Measurements from ENCODE around the gene C6orf132.

Gene C6orf132

DNA sequence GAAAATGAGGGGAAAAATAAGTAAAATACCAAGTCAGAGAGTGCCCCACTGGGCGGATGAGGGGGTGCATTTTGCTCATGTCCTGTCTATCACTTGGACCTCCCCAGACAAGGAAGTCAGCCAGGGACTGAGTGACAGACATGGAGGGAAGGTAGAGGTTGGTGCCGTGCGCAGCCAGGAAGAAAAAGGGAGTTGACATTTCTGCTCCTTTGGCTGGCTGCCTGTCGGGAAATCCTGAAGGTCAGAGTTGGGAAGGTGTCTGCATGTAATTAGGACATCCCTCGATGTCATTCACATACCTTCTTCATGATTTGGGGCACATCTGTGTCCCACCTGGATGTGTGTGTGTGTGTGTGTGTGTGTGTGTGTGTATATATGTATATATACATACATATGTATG, 39.7 kb upstream of the C6orf132 start:
- DNase-seq (ENCODE audit: low spot score) = no peak
- H3K27ac ChIP-seq = no peak overlapping the region
- POLR2A ChIA-PET (ENCODE audit: low non-redundant PET) = no interaction called here
- TF ChIP-seq, protein P1, sequence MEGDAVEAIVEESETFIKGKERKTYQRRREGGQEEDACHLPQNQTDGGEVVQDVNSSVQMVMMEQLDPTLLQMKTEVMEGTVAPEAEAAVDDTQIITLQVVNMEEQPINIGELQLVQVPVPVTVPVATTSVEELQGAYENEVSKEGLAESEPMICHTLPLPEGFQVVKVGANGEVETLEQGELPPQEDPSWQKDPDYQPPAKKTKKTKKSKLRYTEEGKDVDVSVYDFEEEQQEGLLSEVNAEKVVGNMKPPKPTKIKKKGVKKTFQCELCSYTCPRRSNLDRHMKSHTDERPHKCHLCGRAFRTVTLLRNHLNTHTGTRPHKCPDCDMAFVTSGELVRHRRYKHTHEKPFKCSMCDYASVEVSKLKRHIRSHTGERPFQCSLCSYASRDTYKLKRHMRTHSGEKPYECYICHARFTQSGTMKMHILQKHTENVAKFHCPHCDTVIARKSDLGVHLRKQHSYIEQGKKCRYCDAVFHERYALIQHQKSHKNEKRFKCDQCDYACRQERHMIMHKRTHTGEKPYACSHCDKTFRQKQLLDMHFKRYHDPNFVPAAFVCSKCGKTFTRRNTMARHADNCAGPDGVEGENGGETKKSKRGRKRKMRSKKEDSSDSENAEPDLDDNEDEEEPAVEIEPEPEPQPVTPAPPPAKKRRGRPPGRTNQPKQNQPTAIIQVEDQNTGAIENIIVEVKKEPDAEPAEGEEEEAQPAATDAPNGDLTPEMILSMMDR (conservative IDR thresholded peaks at IDR 0.05; ENCODE audit: low read depth) = no peak
- CTCF ChIA-PET = no interaction called here

- no peak overlapping the region for H3K27ac ChIP-seq
- DNase-seq (ENCODE audit: low spot score) = peak; percentile 42
- TF ChIP-seq, protein P1 (conservative IDR thresholded peaks at IDR 0.05; ENCODE audit: low read depth) = no peak
- CTCF ChIA-PET = interaction anchor here (0.6 to 0.7 kb wide), 2 partner anchors 54 to 368 kb away, joined by 3 read pairs; no protein-coding TSS in a partner anchor
- POLR2A ChIA-PET (ENCODE audit: low non-redundant PET) = no interaction called here
Observed at GRCh38 chr6:42179945-42180313, 37.5 kb upstream of the C6orf132 start.

DNA sequence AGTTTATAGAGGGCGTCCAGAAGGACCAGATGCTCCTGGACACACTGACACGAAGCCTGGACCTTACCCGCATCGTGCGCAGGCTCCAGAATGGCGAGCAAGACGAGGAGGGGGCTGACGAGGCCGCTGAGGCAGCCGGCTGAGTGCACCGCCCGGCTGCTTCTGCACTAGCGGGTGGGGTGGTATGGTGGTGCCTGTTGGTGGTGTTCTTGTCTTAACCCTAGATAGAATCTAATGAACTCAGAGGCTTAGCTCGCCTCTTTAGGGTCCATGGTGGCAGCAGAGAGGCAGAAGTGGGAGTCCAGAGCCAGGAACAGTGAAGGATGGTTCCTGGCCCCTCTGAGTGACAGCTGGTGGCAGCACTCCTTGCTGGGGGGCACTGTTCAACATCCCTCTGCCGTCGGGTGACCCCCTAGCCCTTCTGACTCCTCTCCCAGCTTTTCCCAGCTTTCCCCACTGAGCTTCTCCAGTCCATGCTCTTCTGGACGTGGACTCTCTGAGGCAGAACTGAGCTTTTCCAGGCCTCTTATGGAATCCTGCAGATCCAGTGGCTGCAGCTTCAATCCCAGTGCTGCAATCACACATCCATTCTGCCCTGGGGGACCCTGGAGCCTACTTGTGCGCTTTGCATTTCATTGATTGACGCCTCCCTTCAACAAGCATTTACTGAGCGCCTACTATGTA, 37.0 kb upstream of the C6orf132 start:
- ChIA-PET CTCF (interaction anchor here (0.5 to 0.6 kb wide), 2 partner anchors 53 to 112 kb away, joined by 3 read pairs; no protein-coding TSS in a partner anchor), POLR2A (ENCODE audit: low non-redundant PET) (no interaction called here)
- TF ChIP-seq, protein P1 (conservative IDR thresholded peaks at IDR 0.05; ENCODE audit: low read depth) = no peak
- H3K27ac ChIP-seq = no peak overlapping the region
- DNase-seq (ENCODE audit: low spot score) = no peak

DNA sequence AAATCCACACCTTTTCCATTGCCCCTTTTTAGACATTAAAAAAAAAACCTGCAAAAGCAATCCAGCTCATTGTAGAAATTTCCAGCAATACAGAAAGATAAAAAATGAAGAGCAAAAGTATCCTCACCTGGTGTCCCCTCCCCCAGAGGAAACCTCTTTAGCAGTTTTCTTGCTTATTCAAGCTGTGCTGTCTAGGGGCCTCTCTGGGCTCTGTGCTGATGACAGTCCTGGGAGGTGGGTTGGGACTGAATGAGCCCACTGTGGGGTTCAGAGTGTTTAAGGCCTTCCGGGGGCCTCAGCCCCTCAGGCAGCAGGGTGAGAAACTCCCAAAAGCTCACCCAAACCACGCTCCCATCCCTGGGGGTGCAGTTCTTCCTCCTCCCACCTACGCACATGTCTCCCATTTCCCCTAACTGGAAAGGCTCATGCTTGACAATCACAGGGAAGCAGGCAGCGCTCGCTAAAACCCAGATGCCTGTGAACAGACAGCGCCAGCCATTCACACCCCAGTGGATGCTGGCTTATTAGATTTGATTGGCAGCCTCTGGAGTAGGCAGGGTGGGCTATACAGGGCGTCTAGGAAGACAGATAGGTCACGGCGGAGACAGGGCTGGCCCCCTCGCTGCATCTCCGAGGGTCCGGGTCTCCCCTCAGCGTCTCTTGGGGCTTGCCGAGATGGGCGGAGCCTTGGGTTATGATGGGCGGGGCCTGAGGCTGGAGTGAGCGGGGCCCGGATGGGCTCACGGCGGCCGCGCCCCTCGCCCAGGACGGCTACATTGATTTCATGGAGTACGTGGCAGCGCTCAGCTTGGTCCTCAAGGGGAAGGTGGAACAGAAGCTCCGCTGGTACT, 35.3 kb upstream of the C6orf132 start:
- POLR2A ChIA-PET (ENCODE audit: low non-redundant PET) = no interaction called here
- DNase-seq (ENCODE audit: low spot score) = no peak
- TF ChIP-seq, protein P1 (conservative IDR thresholded peaks at IDR 0.05; ENCODE audit: low read depth) = no peak
- CTCF ChIA-PET = interaction anchor here (0.8 kb wide), 1 partner anchor 8 kb away, joined by 3 read pairs; no protein-coding TSS in a partner anchor
- no peak overlapping the region for H3K27ac ChIP-seq

- POLR2A ChIA-PET (ENCODE audit: low non-redundant PET) = no interaction called here
- CTCF ChIA-PET = interaction anchor here (1.1 kb wide), 1 partner anchor 10 kb away, joined by 5 read pairs; no protein-coding TSS in a partner anchor
- H3K27ac ChIP-seq = no peak overlapping the region
- DNase-seq (ENCODE audit: low spot score) = no peak
- TF ChIP-seq, protein P1 (conservative IDR thresholded peaks at IDR 0.05; ENCODE audit: low read depth) = no peak
Observed at GRCh38 chr6:42176981-42177380, 34.6 kb upstream of the C6orf132 start.

- ChIA-PET POLR2A (ENCODE audit: low non-redundant PET) (no interaction called here), CTCF (interaction anchor here (0.6 to 1.1 kb wide), 3 partner anchors 9 to 1195 kb away, joined by 3 to 7 read pairs (median 5); no protein-coding TSS in a partner anchor)
- H3K27ac ChIP-seq = no peak overlapping the region
- TF ChIP-seq, protein P1 (conservative IDR thresholded peaks at IDR 0.05; ENCODE audit: low read depth) = no peak
- no peak for DNase-seq (ENCODE audit: low spot score)
Observed at GRCh38 chr6:42175860-42176259, 33.4 kb upstream of the C6orf132 start.

Measured in RWPE1 (cell line).